GM12878 (cell line): ENCODE data around the gene DIAPH2.

Experiments used
- CBX3 ChIP-seq: fragments of 200-600 bp; sonication (generic); IDR thresholded peaks from 2 replicates; pipeline ENCODE4 v1.6.1; 2016; ENCODE audit warnings: low read depth, borderline replicate concordance
- MXI1 ChIP-seq: fragments of 150-350 bp; IDR thresholded peaks from 2 replicates; pipeline ENCODE4 v1.6.1; 2011; ENCODE audit warnings: low read depth, mild to moderate bottlenecking, inconsistent platforms, low read length, improper control_type of control experiment
- NR2C1 ChIP-seq: fragments of 450-650 bp; IDR thresholded peaks from 2 replicates; pipeline ENCODE4 v1.6.1; 2017; ENCODE audit warnings: antibody characterized with exemption, mild to moderate bottlenecking, moderate library complexity
- POLR2A ChIP-seq: IDR thresholded peaks from 2 replicates; pipeline ENCODE4 v1.6.1; 2011; ENCODE audit warnings: low read depth, mild to moderate bottlenecking, low read length
- SREBF2 ChIP-seq: IDR thresholded peaks from 2 replicates; pipeline ENCODE4 v1.6.1; 2012; ENCODE audit warnings: mild to moderate bottlenecking, low read length
- STAT3 ChIP-seq: IDR thresholded peaks from 2 replicates; pipeline ENCODE4 v1.6.1; 2011; ENCODE audit warnings: low read depth, low read length, improper control_type of control experiment
- TAF1 ChIP-seq: IDR thresholded peaks from 2 replicates; pipeline ENCODE4 v1.6.1; 2011; ENCODE audit warnings: mild to moderate bottlenecking, low read depth, low read length, borderline replicate concordance
- USF1 ChIP-seq: IDR thresholded peaks from 2 replicates; pipeline ENCODE4 v1.6.1; 2011; ENCODE audit warnings: borderline replicate concordance, low read depth, mild to moderate bottlenecking, moderate library complexity, mixed read lengths, low read length; ENCODE audit not compliant: insufficient read depth; ENCODE audit errors: extremely low read length
- USF2 ChIP-seq: IDR thresholded peaks from 2 replicates; pipeline ENCODE4 v1.6.1; 2011; ENCODE audit warnings: low read depth, low read length, improper control_type of control experiment, borderline replicate concordance
- ZBTB4 ChIP-seq: fragments of 450-650 bp; formaldehyde crosslinking; IDR thresholded peaks from 2 replicates; pipeline ENCODE4 v1.4.0; 2022; ENCODE audit warnings: mild to moderate bottlenecking, moderate library complexity

- no peak for TF ChIP-seq POLR2A
- no peak for TF ChIP-seq TAF1
- no peak for TF ChIP-seq MXI1
- TF ChIP-seq STAT3: no peak
- TF ChIP-seq USF1: no peak
- no peak for TF ChIP-seq USF2
- no peak for TF ChIP-seq SREBF2
- TF ChIP-seq CBX3: no peak
- TF ChIP-seq ZBTB4: no peak
- no peak for TF ChIP-seq NR2C1
These were observed 879.9 kb downstream of the DIAPH2 start for GRCh38 chrX:97564496-97564895.
